D721Med (cell line): ENCODE measurements around the gene PRKAR1B.
"Not testable (repeated sequence)": the region's sequence is repeated elsewhere in the genome, so short reads cannot be mapped to it uniquely, and the experiment has no call there.

Source experiments
- DNase-seq: peaks from one replicate; pipeline ENCODE4 v3.0.0; 2011; ENCODE audit warnings: low spot score; ENCODE audit not compliant: insufficient read length
- FAIRE-seq: peaks from 2 replicates; lab custom pipeline; 2011; peaks lifted over from hg19 to GRCh38; lab: Jason Lieb, UNC
- CTCF ChIP-seq: IDR thresholded peaks from 2 replicates; pipeline ENCODE4 v1.5.1; 2012; ENCODE audit warnings: mild to moderate bottlenecking, control low read depth; ENCODE audit not compliant: insufficient read depth; ENCODE audit errors: missing control alignments

The PRKAR1B gene

GRCh38 chr7:759569-759968 lies 32.5 kb upstream of the PRKAR1B start:
- TF ChIP-seq CTCF: no peak
- DNase-seq (no peak), FAIRE-seq (no peak)

- no peak for DNase-seq
- FAIRE-seq: no peak
- TF ChIP-seq CTCF: no peak
Observed at GRCh38 chr7:757741-758163, 30.7 kb upstream of the PRKAR1B start.

DNA sequence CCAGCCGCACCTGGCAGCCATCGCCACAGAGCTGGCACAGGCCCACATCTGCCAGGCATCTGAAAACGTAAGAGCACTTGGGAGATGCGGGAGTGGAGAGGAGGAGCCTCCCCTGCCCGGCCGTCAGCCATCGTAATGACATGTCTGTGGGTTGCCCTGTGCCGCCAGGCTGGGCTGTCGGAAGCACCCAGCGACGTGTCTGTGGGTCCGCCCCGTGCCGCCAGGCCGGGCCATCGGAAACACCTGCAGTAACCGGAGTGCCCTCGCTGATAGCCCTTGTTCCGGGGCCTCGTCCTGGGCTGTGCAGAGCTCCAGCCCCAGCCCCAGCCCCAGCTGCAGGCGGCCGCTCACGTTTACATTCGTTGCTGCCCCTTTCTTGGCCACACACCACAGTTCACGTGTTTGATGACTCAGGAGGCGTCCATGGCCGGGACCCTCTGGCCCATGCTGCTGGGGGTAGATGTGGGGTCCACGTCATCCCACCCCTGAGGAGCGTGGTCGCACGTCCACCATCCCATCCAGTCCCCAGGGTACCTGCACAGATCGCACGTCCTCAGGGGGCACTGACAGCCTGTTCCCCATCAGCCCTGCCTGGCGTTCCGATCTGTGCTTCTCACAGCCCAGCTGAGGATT lies 30.0 kb upstream of the PRKAR1B start:
- no peak for FAIRE-seq
- no peak for TF ChIP-seq CTCF

DNA sequence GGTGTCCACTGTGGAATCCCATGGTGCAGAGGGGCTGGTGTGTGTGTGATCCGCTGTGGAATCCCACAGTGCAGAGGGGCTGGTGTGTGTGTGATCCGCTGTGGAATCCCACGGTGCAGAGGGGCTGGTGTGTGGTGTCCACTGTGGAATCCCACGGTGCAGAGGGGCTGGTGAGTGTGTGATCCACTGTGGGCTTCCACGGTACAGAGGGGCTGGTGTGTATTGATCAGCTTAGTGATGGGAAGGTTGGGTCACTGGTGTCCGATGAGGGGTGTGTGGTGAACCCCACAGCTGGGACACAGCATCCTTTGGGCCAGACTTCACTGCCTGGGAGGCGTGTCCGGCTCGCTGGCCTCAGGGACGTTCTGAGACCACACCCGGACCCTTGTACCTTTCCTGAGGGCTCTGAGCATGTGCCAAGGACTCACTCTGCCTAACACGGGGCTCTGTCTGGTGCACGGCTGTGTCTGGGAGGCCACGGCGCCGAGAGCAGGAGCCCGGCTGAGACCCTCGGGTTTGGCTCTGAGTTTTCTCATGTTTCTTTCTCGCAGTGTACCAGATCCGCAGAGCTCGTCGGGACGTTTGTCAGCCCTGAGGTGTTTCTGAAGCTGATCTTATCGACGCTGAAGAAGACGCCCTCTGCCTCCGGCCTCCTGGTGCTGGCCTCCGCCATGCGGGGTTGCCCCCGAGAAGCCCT lies 29.3 kb upstream of the PRKAR1B start:
- DNase-seq: no peak
- no peak for FAIRE-seq
- TF ChIP-seq CTCF: no peak

More for the DNA sequence above, 30.0 kb upstream of the PRKAR1B start:
- DNase-seq: no peak

DNA sequence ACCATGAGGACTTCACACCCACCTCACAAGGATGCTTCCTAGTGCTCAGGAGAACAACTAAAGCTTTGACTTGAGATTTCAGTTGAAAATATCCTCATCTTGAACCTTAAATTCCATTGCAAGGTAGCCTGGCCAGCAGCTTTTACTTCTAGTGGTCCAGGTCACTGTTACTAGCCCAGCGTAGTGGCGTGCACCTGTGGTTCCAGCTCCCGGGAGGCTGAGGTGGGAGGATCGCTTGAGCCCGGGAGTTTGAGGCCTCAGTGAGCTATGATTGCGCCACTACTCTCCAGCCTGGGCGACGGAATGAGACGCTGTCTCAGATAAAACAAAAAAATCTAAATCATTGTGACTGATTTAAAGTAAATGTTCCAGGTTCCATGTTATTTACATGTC lies 28.3 kb upstream of the PRKAR1B start:
- DNase-seq (no peak), FAIRE-seq (no peak)
- no peak for TF ChIP-seq CTCF

GRCh38 chr7:754531-755412 lies 27.7 kb upstream of the PRKAR1B start:
- TF ChIP-seq CTCF: no peak
- DNase-seq: no peak
- FAIRE-seq: no peak

GRCh38 chr7:753190-753589 lies 26.1 kb upstream of the PRKAR1B start:
- TF ChIP-seq CTCF: no peak
- FAIRE-seq (no peak), DNase-seq (no peak)

GRCh38 chr7:752256-752655 lies 25.2 kb upstream of the PRKAR1B start:
- DNase-seq, FAIRE-seq: not testable (repeated sequence)
